Testis (tissue), 3 donors: ENCODE measurements around the gene DPEP1. TPM values are rescaled to one million over a fixed set of nuclear protein-coding genes. Genes with fewer than 3 reads are reported as not detected.

ENCODE experiments used
- DNase-seq: peaks from one replicate; pipeline ENCODE4 v3.0.0-alpha.2; 2019
- H3K27ac ChIP-seq, 2 donors: fragments of 200-600 bp; sonication (generic); one replicate each; pipeline ENCODE4 v1.5.1; 2019
- H3K27me3 ChIP-seq: fragments of 200-600 bp; sonication (generic); one replicate; pipeline ENCODE4 v1.5.1; 2019
- H3K36me3 ChIP-seq: fragments of 200-600 bp; sonication (generic); one replicate; pipeline ENCODE4 v1.5.1; 2017; ENCODE audit warnings: low read depth; ENCODE audit errors: missing control alignments
- H3K4me1 ChIP-seq: fragments of 200-600 bp; sonication (generic); one replicate; pipeline ENCODE4 v1.5.1; 2019
- H3K4me3 ChIP-seq, 2 donors: fragments of 200-600 bp; sonication (generic); one replicate each; pipeline ENCODE4 v1.5.1; 2017 to 2019
- H3K9me3 ChIP-seq: fragments of 200-600 bp; sonication (generic); one replicate; pipeline ENCODE4 v1.5.1; 2017
- POLR2A ChIP-seq: fragments of 450-650 bp; IDR thresholded peaks from one replicate; pipeline ENCODE4 v1.6.1; 2017; ENCODE audit warnings: antibody characterized with exemption, mild to moderate bottlenecking, moderate library complexity
- WGBS, 2 donors: methylation state at CpG; one replicate each; pipeline ENCODE4 v1.1.5; 2018; 5-methylcytosine and 5-hydroxymethylcytosine counted together
- intact Hi-C: fragments of 100-400 bp; cut with DNase I; formaldehyde crosslinking; loops from one replicate; pipeline ENCODE4 v1.15.1; 2023; ENCODE audit warnings: low total_unique reads
- polyA plus RNA-seq: library from polyadenylated mRNA; stranded (reverse); fragments of 350-450 nt; fragmentation: Illumina TruSeq; extraction: RNeasy Lipid Tissue Mini Kit (QIAGEN cat#74804); gene quantifications from one replicate; pipeline ENCODE4 v1.2.3, GENCODE V29; 2014; ENCODE audit warnings: low read depth, low replicate concordance; ENCODE audit not compliant: insufficient read depth
- total RNA-seq, 2 donors: library from RNA; depleted of rRNA; stranded (reverse); fragments of >200 nt; gene quantifications; one replicate each; pipeline ENCODE4 v1.2.3, GENCODE V29; 2016
- TF ChIP-seq, protein P1 (sequence below), 3 experiments: fragments of 450-650 bp in 2 of 3; fragments of 200-600 bp in 1 of 3; sonication (generic) in 1 of 3; IDR thresholded peaks; one replicate each; pipeline ENCODE4 v1.5.1; 2016 to 2019; ENCODE audit warnings: antibody characterized with exemption in 3 of 3, mild to moderate bottlenecking in 2 of 3, moderate library complexity in 1 of 3

Gene DPEP1
- total and polyA plus RNA-seq, 3 donors from 2014 or later, result 105 to 256 (median 125) TPM

- no peaks in the 10 kb centered on the region for H3K9me3 ChIP-seq
- H3K4me1 ChIP-seq, result peaks cover 10% of the 10 kb centered on the region
- no peak overlapping the region for H3K4me3 ChIP-seq
- no peak overlapping the region for H3K27ac ChIP-seq
- H3K27me3 ChIP-seq, result no peaks in the 10 kb centered on the region
- TF ChIP-seq, protein P1, sequence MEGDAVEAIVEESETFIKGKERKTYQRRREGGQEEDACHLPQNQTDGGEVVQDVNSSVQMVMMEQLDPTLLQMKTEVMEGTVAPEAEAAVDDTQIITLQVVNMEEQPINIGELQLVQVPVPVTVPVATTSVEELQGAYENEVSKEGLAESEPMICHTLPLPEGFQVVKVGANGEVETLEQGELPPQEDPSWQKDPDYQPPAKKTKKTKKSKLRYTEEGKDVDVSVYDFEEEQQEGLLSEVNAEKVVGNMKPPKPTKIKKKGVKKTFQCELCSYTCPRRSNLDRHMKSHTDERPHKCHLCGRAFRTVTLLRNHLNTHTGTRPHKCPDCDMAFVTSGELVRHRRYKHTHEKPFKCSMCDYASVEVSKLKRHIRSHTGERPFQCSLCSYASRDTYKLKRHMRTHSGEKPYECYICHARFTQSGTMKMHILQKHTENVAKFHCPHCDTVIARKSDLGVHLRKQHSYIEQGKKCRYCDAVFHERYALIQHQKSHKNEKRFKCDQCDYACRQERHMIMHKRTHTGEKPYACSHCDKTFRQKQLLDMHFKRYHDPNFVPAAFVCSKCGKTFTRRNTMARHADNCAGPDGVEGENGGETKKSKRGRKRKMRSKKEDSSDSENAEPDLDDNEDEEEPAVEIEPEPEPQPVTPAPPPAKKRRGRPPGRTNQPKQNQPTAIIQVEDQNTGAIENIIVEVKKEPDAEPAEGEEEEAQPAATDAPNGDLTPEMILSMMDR (IDR thresholded peaks at IDR 0.05), result no peak
- no peak for TF ChIP-seq POLR2A
- intact Hi-C loops, result no loop called here
- 76 to 80% methylated on average over 1 to 4 of the region's 5 CpGs for WGBS, 2 donors
- no peak for DNase-seq
- no peaks in the 10 kb centered on the region for H3K36me3 ChIP-seq
Observed at GRCh38 chr16:89602952-89603590, 10.4 kb upstream of the DPEP1 start.

- TF ChIP-seq, protein P1 (IDR thresholded peaks at IDR 0.05), result no peak
- TF ChIP-seq POLR2A, result no peak
- WGBS, 2 donors, result 86 to 94% methylated on average over 2 to 16 of the region's 16 CpGs
- Histone ChIP-seq H3K36me3 (no peaks in the 10 kb centered on the region), H3K27ac (no peak overlapping the region), H3K27me3 (no peaks in the 10 kb centered on the region), H3K4me3 (no peak overlapping the region), H3K4me1 (peaks cover 10% of the 10 kb centered on the region), H3K9me3 (no peaks in the 10 kb centered on the region)
- DNase-seq, result no peak
- intact Hi-C loops, result no loop called here
Observed at GRCh38 chr16:89604764-89605163, 8.7 kb upstream of the DPEP1 start.

- 91 to 100% methylated on average over 1 to 33 of the region's 34 CpGs for WGBS, 2 donors
- no peak overlapping the region for H3K27ac ChIP-seq
- peaks cover 10% of the 10 kb centered on the region for H3K4me1 ChIP-seq
- no peaks in the 10 kb centered on the region for H3K27me3 ChIP-seq
- no peaks in the 10 kb centered on the region for H3K36me3 ChIP-seq
- no peaks in the 10 kb centered on the region for H3K9me3 ChIP-seq
- no peak for DNase-seq
- no peak for TF ChIP-seq POLR2A
- TF ChIP-seq, protein P1 (IDR thresholded peaks at IDR 0.05), result no peak
- H3K4me3 ChIP-seq, result no peak overlapping the region
- intact Hi-C loops, result no loop called here
Observed at GRCh38 chr16:89605186-89605970, 8.1 kb upstream of the DPEP1 start.

GRCh38 chr16:89606006-89606405 lies 7.4 kb upstream of the DPEP1 start:
- Histone ChIP-seq H3K27ac (no peak overlapping the region), H3K4me3 (no peak overlapping the region), H3K36me3 (no peaks in the 10 kb centered on the region), H3K9me3 (no peaks in the 10 kb centered on the region), H3K27me3 (no peaks in the 10 kb centered on the region), H3K4me1 (peaks cover 10% of the 10 kb centered on the region)
- no peak for TF ChIP-seq POLR2A
- TF ChIP-seq, protein P1 (IDR thresholded peaks at IDR 0.05), result no peak
- WGBS, 2 donors, result 81 to 97% methylated on average over 5 to 9 of the region's 9 CpGs
- intact Hi-C loops, result no loop called here
- no peak for DNase-seq
